GM12801 (cell line): ENCODE results near the gene DOCK7.

Source experiments
- CTCF ChIP-seq: IDR thresholded peaks from one replicate; pipeline ENCODE4 v1.5.1; 2011; ENCODE audit warnings: control low read depth; ENCODE audit not compliant: insufficient read length; ENCODE audit errors: extremely low read depth

Gene DOCK7

DNA sequence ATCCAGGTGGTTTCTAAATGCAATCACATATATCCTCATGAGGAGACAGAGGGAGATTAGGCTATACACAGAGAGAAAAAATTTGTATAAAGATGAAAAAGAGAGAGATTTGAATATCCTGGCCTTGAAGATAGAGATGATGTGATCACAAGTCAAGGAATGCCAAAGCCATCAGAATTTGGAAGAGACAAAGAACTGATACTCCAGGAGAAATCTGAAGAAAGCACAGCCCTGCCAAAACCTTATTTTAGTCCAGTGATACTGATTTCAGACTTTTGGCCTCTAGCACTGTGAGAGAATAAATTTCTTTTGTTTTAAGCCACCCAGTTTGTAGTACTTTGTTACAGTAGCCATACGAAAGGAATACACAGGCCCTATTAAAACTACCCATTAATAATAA lies 33.4 kb downstream of the DOCK7 start:
- TF ChIP-seq CTCF, result no peak

- no peak for TF ChIP-seq CTCF
These were observed 35.8 kb downstream of the DOCK7 start for GRCh38 chr1:62652387-62652786.

GRCh38 chr1:62643283-62643682 lies 44.9 kb downstream of the DOCK7 start:
- no peak for TF ChIP-seq CTCF

- no peak for TF ChIP-seq CTCF
These were observed 50.6 kb downstream of the DOCK7 start for GRCh38 chr1:62637392-62638105.

GRCh38 chr1:62628506-62628905 lies 59.7 kb downstream of the DOCK7 start:
- TF ChIP-seq CTCF, result no peak

GRCh38 chr1:62625415-62625814 lies 62.8 kb downstream of the DOCK7 start:
- no peak for TF ChIP-seq CTCF

DNA sequence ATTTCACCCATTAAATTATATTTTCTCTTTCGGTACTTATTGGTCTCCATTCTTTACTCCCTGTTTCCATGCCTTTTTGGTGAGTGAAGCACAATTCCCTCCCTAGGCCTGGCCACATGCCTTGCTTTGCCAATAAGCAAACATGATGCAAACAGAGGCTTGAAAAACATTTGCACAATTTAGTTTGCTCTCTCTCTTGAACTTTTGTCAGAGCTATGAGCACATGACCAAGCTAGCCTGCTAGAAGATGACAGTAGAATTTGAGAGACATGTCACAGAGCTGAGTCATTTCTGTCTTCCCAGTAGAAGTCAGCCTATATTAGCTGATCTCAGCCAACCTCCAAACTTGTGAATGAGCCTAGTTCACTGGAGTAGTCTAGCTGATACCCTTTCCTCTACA lies 66.3 kb downstream of the DOCK7 start:
- TF ChIP-seq CTCF, result no peak

GRCh38 chr1:62613890-62614289 lies 74.3 kb downstream of the DOCK7 start:
- TF ChIP-seq CTCF, result no peak
